IPS DF 4.7 (cell line): ENCODE data around the gene PTPN14.
A peak's percentile ranks its signal among the peaks of the same experiment; 100 is the strongest.

ENCODE experiments used
- DNase-seq: peaks from one replicate; pipeline ENCODE4 v3.0.0-alpha.2; 2013; ENCODE audit warnings: low spot score; ENCODE audit errors: extremely low read depth

The PTPN14 gene

DNA sequence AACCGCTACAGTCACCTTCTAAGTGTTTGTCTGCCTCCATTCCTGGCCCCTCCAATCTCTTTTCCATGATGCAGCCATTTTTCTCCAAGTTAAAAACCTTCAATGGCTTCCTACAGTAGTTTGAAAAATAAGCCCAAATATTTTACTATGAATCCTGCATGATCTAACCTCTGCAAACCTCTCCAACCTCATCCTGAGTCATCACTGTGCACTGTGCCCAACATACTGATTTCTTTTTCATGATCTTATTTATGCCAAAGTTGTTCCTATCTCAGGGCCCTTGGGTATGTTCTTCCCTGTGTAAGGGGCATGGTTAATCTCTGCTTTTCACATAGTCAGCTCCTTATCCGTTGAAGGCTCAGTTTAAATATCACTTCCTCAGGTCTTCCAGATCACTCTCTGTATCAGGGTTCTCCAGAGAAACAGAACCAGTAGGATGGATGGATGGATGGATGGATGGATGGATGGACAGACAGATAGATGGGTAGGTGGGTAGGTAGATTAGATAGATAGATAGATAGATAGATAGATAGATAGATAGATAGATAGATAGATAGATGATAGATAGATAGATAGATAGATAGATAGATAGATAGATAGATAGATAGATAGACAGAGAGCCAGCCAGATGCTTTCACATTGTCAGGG lies 18.1 kb upstream of the PTPN14 start:
- DNase-seq, result no peak

DNA sequence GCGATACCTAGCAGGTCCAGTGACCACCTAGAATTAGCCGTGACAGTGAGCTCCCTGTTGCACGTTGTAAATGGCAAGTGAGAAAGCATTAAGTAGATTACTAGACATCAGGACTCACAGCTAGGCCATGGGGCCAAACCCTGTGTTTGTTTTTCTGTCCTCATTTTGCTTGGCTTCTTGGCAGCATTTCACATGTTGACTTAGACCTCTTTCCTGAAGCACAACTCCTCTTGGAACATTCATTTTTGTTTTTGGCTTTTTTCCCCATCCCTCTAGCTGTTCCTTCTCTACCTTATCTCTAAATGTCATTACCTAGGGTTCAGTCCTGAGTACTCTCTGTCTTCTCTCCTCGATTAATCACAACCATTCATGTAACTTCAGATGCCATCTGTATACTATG lies 16.9 kb upstream of the PTPN14 start:
- DNase-seq, result no peak

GRCh38 chr1:214567481-214567980 lies 16.1 kb upstream of the PTPN14 start:
- DNase-seq, result no peak

DNA sequence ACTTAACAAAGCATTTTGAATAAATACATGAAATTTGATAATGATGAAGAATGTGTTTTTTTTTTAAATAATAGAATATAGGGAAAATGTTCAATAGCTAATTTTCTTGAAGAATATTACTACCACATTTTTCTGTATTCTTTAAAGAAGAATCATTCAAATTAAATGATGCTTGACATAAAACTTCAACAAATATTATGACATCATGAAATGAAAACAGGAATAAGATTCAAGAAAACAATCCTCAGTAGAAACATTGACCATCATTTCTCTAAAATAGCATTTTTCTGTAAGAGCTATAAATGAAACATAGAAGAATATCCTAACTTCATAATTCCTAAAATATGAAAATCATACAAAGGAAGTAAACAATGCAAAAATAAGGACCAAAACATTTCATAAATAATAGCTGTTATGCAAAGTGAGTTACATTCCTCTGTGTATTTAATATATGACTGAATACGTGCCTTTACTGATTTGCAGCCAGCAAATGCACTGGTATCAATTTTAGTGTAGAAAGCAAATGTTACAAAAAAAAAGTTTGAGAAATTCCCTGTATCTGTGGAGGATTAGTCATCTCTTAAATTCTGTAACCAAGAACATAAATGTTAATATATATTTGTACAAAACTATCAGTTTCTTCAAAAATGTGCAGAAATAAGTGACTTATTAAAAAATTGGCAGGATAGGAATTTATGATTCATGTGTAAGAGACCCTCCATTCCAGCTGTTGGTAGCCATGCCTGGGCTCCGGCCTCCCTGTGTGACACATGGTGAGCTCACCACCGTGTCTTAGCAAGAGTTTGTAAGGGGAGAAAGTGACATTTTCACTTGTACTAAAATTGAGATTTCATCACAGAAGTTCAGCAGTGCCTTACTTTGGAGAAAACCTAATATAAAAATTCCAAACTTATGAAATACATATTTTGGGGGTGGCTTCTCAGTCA lies 15.0 kb upstream of the PTPN14 start:
- no peak for DNase-seq

- DNase-seq, result no peak
Measured at GRCh38 chr1:214565310-214565709, 13.9 kb upstream of the PTPN14 start.

DNA sequence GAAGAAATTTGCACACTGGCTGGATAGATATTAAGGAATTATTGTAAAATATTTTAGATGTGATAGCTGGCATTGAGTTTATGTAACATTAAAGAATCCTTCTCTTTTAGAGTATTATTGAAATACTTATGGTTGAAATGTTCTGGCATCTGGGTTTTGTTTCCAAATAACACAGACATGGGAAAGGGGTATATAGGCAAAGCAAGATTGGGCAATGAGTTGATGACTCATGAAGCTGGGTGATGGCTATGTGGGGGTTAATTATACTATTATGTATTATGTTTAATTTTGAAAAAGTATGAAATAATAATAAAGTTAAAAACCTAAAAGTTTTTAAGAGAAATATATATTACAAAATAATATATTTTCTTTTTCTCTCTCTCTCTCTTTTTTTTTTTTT lies 12.5 kb upstream of the PTPN14 start:
- DNase-seq, result no peak

DNA sequence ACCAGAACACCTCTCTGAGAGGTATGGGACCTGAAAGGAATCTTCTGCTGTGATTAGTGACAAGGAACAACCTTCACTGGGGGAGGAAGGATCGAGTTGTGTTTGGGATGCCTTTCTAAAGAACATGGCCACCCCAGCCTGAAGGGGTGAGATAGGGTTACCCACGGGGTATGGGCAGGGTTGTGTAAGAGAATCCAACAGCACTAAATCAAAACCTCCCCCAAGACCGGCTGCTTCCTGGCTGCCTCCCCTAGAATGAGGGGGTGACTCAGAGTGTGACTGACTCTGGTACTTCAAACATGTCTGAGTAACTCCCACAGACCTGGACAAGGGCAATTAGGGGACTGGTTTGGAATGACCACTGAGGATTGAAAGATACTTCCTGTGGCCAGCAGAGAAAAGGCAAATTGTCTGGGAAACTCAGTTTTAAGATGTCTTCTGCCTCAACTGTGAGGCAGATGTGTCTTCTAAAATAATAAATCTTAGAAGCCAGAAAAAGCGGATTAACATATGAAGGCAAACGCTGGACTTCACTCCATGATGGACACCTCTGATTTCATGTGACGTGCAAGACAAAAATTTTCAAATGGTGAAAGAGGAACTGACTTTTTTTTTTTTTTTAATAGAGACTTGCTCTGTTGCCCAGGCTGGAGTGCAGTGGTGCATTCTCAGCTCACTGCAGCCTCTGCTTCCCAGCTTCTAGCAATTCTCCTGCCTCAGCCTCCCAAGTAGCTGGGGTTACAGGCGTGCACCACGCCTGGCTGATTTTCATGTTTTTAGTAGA lies 6.7 kb upstream of the PTPN14 start:
- DNase-seq, result no peak

DNA sequence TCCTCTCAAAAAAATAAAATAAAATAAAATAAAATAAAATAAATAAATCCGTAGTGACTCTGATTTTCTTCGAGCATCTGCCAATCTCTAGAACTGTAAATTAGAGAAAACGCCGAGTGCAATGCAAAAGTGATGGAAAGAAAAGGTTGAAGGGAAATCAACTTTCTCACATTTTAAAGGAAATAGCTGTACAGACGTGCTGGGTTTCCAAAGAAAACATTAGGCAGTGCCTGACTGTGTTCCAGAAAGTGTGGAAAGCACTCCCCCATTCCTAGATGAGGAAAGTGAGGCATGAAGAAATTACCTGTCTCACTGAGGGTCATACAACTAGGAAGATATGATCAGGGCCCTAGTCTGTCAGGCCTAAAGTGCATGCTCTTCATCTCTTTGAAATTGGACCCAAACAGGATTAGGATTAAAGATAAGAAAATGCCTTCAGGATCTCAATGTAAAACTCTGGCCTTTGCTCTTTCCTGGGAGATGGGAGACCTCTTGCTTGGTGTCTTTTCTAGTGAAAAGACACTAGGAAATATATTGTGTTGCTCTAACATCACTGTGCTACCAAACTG lies 1.8 kb upstream of the PTPN14 start:
- DNase-seq, result no peak

DNA sequence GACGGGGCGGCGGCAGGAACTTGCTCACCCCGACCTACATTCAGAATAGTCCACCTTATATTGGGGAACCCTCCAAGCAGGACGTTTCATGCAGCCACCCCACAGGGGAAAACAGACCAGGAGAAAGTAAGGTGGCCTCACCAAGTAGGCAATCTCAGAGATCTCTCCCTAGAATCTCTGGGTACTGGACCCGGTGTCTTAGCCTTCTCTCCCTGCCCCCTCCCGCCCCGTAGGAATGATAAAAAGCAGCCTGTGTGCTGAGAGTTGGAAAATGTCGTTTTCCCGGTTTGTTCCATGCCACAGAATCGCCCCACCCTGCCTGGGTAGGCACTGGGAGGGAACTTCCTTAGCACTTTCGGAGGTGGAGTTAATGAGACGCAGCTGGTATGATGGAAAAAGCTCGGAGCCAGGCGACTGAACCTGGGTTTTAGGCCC lies 789 bp upstream of the PTPN14 start:
- DNase-seq, result peak; percentile 71

DNA sequence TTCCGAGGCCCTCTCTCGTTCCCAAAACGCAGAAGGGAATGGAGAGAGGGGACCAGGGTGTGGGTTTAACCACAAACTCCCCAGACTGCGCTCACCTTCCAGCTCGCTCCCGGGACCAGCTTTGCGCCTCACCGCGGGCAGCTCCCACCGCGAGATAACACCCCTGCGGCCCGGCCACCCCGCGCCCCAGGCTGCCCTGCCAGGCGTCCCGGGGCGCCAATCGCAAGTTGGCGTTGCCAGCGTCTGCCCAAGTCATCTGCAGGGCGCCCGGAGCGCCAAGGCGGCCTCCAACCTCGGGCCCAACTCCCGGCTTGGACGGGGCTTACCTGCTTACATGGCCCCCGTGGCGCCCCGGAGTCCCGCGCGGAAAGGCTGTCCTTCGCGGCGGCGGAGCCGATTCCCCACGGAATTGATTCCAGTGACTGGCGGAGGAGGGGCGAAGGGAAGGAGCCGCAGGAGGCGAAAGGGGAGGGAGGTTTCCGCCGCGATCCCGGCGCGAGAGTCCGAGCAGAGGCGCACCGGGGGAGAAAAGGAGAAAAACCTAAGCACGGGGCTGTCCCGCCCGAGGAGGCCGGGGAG lies 456 bp downstream of the PTPN14 start:
- DNase-seq, result no peak

- DNase-seq, result no peak
Measured at GRCh38 chr1:214550013-214550856, 1.2 kb downstream of the PTPN14 start.

DNA sequence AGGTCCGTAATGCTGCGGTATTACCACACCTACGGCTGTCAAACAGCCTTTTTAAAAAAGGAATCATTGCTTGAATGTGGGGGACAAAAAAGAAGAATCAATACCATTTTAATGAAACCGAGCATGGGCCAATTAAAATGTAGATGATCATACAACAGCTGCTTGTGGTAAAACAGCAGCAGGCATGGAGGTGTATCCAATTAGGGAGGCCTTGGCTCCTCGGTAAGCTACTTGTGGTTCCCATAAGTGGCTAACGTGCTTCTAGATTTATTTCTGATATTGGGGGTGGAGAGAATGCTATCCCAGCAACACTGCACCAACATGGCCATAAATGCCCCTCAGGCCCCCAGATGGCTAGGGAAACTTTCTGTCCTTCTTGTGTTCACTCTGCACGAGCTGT lies 1.8 kb downstream of the PTPN14 start:
- DNase-seq, result no peak

DNA sequence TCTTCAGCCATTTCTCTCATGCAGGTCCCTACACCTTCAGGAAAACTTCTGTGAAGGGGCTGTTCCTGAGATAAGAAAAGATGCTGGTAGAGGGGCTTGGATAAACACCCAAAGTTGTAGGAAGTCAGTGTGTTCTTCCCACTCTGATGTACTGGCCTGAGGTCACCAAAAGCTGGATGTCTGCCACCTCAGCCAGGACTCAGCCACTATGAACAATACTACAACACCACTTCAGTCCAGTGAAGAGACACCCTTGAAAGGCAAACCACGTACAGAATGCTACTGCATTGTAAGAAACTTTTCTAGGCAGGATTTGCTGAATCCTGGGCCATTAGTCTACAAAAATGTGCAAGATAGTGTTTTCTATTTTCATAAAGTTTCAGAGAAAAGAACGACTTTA lies 2.4 kb downstream of the PTPN14 start:
- no peak for DNase-seq

DNA sequence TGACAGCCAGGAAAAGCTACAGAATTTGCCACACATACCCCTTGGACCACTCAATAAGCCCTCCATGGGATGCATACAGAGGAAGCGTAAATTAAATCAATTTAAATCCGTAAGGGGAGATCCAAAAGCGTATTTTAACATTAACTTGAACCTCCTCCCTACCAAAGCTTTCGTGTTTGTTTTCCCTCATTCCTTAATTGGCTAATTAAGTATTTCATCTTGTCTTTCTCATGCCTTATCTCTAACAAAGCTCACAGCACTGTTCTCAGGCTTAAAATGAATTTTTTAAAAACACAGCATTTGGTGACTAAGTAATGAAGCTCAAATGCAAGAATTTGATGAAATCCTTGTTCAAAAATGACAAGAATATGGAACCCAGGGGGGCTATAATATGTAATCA lies 3.1 kb downstream of the PTPN14 start:
- no peak for DNase-seq

DNA sequence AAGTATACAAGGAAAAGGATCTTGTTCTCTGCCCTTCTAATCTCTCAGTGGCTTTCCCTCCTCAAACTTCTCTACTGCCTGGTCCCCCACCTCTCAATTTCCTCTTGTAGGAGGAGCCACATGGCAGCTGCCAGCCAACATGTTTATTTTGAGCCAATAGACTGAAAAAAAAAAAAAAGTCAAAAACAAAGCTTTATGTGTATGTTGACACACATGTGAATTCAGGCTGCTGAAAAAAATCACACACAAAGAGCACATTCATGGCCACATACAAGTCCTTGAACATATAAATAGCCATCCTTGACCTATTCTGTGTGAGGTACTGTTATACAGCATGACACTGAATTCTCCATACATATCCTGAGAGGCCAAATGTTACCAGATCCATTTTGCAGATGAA lies 3.7 kb downstream of the PTPN14 start:
- DNase-seq, result no peak

DNA sequence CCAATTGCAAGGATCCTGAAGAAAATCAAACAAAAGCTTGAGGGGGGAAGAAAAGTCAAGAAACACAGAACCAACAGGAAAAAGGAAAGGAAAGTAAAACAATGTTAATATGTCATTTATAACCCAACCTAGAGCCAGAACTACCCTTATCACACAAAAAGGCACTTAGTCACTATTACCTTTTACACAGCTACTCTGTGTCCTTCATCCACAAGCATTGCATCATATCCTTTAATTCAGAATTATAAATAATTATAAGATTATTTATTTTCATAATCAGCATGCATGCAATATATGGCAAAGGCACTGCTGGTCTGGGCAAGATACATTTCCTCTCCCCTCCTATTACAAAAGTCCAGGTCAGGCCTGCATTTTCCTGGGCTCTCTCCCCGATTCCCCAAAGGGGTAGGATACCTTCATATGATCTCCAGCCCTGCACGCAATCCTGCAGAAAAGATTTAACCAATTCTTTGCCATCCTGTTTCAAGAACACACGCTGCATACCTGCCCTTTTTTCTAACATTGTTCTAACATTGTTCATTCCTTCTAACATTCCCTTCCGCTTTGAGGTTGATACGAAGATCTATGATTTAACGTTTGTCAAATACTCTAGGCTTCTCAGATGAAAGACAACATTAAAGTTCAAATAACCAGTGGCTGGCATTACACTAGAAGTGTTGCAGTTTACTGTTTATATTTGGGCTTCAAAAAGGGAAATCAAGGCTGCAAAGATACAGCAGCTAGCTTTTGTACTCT lies 4.3 kb downstream of the PTPN14 start:
- no peak for DNase-seq

- DNase-seq, result no peak
Measured at GRCh38 chr1:214546084-214546483, 5.3 kb downstream of the PTPN14 start.

DNA sequence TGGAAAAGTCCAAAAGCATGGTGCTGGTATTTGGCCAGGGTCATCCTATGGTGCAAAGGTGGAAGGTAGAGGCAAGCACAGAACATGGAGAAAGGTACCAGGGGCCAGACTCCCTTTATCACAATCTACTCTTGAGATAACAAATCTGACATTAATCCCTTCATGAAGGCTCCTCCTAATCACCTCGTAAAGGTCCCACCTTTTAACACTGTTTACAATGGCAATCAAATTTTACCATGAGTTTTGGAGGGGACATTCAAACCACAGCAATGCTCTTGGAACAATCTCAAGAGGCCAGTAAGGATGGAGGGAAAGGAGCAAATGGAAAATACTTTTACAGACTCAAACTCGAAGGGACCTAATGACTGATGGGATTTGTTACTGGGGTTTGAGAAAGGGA lies 6.1 kb downstream of the PTPN14 start:
- no peak for DNase-seq

- no peak for DNase-seq
Measured at GRCh38 chr1:214544791-214545190, 6.6 kb downstream of the PTPN14 start.
